Left ventricle myocardium inferior (tissue), 1 donor: Measurements from ENCODE around the gene TSPEAR. TPM values are rescaled to one million over a fixed set of nuclear protein-coding genes. Genes with fewer than 3 reads are reported as not detected.

Experiments used
- DNase-seq: peaks from one replicate; pipeline ENCODE4 v3.0.0-alpha.2; 2020
- H3K27ac ChIP-seq: fragments of 200-600 bp; replicated peaks from 2 replicates; pipeline ENCODE4 v1.8.0; 2021
- H3K27me3 ChIP-seq: fragments of 200-600 bp; 2 replicates; pipeline ENCODE4 v1.8.0; 2021; ENCODE audit warnings: low read depth
- H3K36me3 ChIP-seq: fragments of 200-600 bp; 2 replicates; pipeline ENCODE4 v1.8.0; 2021
- H3K4me1 ChIP-seq: fragments of 200-600 bp; 2 replicates; pipeline ENCODE4 v1.8.0; 2021
- H3K4me3 ChIP-seq: fragments of 200-600 bp; 2 replicates; pipeline ENCODE4 v1.8.0; 2021; ENCODE audit warnings: mild to moderate bottlenecking, moderate library complexity
- H3K9me3 ChIP-seq: fragments of 200-600 bp; replicated peaks from 2 replicates; pipeline ENCODE4 v1.8.0; 2021
- CTCF ChIP-seq: fragments of 200-600 bp; IDR thresholded peaks from 2 replicates; pipeline ENCODE4 v1.8.0; 2021; ENCODE audit warnings: antibody characterized with exemption, mild to moderate bottlenecking, borderline replicate concordance
- intact Hi-C: fragments of 100-400 bp; cut with micrococcal nuclease; formaldehyde crosslinking; loops from one replicate; pipeline ENCODE4 v1.11.0; 2022
- total RNA-seq: library from RNA; stranded (reverse); fragmentation: NEBNext Ultra II Directional; extraction: Animal tissue kit (Norgen Biotek cat#: 25700); gene quantifications from one replicate; pipeline ENCODE4 v1.2.1, GENCODE V29; 2021
- donor health status: DM: no; HTN: yes; CAD: no; lungs with severe emphysema.

TSPEAR gene
- total RNA-seq, 1 donor from 2014 or later: 3.3 TPM

DNA sequence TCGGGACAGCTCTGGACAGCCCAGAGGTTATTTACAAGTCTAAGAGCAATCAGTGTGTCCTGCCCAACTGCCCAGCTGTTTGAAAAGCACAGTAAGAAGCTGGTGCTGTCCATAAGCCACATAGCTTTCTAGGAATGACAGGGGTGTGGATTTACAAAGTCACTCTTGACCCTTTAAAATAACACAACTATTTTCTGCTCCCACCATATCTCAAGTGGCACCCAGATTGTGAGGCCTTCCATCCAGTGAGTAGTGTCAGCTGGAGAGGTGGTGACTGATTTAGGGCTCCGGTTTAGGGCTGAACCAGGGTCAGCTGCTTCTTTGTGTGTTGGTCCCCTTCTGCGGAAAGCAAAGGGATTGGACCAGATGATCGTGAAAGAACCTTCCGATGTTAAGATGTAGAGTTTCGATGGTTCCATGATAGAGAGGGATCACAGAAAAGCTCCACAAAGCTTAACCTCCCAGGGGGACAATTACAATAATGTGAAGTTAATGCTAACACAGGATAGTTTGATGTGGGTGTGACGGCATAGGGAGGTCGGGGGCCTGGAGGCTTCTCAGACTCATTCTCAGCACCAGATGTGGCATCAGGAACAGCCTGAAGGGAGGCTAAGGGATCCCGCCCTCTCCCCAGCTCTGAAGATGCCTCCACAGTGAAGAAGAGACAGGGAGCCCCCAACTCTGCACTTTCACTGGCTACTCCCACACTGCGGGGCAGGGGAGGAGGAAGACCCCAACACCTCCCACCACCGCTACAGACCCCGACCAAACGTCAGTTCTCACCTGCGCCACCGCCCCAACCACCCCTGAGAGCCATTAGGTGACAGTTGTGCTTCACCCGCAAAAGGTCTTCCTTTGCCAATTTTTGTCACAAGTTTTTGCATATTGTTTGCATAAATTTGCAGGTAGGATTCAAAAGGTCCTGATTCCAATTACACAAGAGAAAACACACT lies 215.5 kb downstream of the TSPEAR start:
- peaks cover 16% of the 10 kb centered on the region for H3K9me3 ChIP-seq
- H3K4me3 ChIP-seq: no peak overlapping the region
- intact Hi-C loops: no loop called here
- no peaks in the 10 kb centered on the region for H3K36me3 ChIP-seq
- H3K27me3 ChIP-seq: peaks cover 45% of the 10 kb centered on the region
- H3K27ac ChIP-seq: no peak overlapping the region
- DNase-seq: no peak
- peaks cover 37% of the 10 kb centered on the region for H3K4me1 ChIP-seq
- no peak for TF ChIP-seq CTCF

DNA sequence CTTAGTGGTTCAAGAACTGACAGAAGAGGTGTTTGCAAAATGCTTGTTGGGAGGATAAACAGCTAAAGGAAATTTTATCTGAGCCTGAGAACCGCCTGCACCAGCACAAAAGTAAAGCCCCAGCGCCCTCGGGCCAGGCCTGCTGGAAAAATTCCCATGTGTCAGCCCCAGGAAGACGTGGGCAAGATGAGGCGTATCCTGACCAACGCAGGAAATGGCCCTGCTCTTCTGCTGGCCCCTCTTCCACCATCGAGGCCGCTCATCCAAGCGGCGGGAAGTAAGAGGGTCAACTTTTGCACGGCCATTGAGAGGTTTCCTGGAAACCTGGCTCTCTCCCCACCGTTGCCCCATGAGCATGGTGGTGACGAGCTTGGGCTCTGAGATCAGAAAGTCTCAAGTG lies 216.4 kb downstream of the TSPEAR start:
- H3K27me3 ChIP-seq: peaks cover 50% of the 10 kb centered on the region
- peaks cover 16% of the 10 kb centered on the region for H3K9me3 ChIP-seq
- no peak for TF ChIP-seq CTCF
- no peaks in the 10 kb centered on the region for H3K36me3 ChIP-seq
- H3K4me1 ChIP-seq: peaks cover 37% of the 10 kb centered on the region
- no peak overlapping the region for H3K27ac ChIP-seq
- H3K4me3 ChIP-seq: no peak overlapping the region
- intact Hi-C loops: no loop called here
- DNase-seq: no peak

GRCh38 chr21:44494418-44494817 lies 217.0 kb downstream of the TSPEAR start:
- Histone ChIP-seq H3K27ac (no peak overlapping the region), H3K4me3 (no peak overlapping the region), H3K4me1 (peaks cover 37% of the 10 kb centered on the region), H3K9me3 (peaks cover 16% of the 10 kb centered on the region), H3K36me3 (no peaks in the 10 kb centered on the region), H3K27me3 (peaks cover 47% of the 10 kb centered on the region)
- TF ChIP-seq CTCF: no peak
- intact Hi-C loops: no loop called here
- no peak for DNase-seq

DNA sequence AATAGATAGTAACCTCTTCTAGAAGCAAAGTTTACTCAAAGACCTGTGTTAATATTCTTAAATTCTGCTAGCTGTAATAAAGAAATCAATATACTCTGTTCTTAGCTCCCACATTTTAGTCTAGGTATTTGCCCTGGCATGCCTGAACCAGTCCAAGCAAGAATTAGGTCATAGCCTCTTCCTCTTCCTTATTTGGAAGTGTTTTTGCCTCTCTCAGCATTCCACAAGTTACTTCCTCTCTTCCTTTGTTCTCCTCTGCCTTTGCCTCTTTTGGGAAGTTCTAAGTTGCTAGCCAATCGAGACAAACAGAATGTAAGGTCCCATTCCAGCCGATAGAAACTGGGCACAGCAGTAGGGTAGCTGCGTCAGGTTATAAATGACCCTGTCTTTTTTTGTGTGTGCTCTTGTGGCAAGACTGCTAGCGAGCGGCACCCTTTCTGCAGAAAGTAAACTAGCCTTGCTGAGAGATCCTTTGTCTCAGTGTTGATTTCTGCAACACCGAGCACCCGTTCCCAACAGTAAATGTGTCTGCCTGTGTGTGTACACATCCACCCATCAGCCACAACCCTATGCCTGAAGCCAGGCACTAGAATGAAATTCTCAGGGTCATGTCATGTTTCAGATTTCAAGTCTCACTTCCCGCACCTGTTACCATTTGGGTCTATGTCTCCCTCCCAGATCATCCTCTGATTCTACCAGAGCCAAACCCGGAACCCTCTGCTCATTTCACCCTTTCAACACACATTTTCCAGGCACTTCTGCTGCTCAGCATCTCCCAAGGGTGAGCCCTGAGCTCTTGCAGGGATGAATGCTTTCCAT lies 218.6 kb downstream of the TSPEAR start:
- no peak for TF ChIP-seq CTCF
- H3K4me1 ChIP-seq: peaks cover 31% of the 10 kb centered on the region
- no peak overlapping the region for H3K4me3 ChIP-seq
- H3K27ac ChIP-seq: no peak overlapping the region
- H3K27me3 ChIP-seq: peaks cover 46% of the 10 kb centered on the region
- H3K36me3 ChIP-seq: no peaks in the 10 kb centered on the region
- peaks cover 19% of the 10 kb centered on the region for H3K9me3 ChIP-seq
- intact Hi-C loops: no loop called here
- no peak for DNase-seq

GRCh38 chr21:44490816-44491215 lies 220.6 kb downstream of the TSPEAR start:
- intact Hi-C loops: no loop called here

More at GRCh38 chr21:44490816-44491215, 220.6 kb downstream of the TSPEAR start:
- Histone ChIP-seq H3K9me3 (peaks cover 19% of the 10 kb centered on the region), H3K27ac (no peak overlapping the region), H3K4me1 (peaks cover 12% of the 10 kb centered on the region), H3K27me3 (peaks cover 53% of the 10 kb centered on the region), H3K36me3 (no peaks in the 10 kb centered on the region), H3K4me3 (no peak overlapping the region)
- no peak for TF ChIP-seq CTCF
- no peak for DNase-seq
